ENCODE results near the gene BICDL1. TPM values are rescaled to one million over a fixed set of nuclear protein-coding genes. Genes with fewer than 3 reads are reported as not detected.
A peak's percentile ranks its signal among the peaks of the same experiment; 100 is the strongest.

Gene BICDL1
- total and polyA plus RNA-seq, 10 of the 15 experiments (the other 5 are each of a cell fraction or from before 2014, with no cell fraction given), result 0.72 to 12.3 (median 4.2) TPM

DNA sequence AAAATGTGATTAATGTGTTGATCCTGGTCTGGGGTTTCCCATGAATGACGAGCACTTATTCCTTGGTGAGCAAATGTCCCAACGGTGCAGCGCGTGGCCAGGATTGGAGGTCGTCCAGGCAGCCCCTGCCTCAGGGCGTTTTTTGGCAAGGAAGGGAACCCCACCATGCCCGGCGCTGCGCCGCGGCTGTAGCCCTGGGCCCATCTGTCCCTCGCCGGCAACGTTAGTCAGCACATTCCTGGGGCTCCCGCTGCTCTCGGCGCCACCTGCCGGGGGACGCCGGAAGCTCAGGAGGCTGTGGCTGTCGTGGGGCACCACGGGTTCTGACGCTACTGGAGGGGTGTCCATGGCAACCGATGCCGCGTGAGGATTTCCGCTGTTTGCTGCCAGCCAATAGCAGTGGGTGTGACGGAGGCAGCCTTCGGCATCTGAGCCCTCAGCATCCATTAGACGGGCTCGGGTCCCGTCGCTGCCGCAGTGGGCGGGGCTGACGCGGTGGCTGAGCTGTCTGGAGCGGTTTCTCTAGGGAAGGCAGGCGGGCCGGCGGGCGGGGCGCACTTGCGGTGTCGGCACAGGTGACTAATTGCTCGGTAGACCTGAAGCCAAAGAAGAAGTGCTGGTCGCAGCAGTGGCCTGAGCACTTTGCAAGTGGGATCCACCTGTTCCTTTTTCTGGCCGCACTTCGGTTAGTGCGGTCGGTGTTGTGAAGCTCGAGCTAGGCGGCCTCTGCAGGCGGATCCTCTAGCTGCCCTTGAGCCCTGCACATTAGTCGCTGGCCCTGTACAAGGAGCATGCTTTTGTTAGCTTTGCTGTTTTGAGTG lies 98.0 kb downstream of the BICDL1 start (continued):
- TF ChIP-seq, protein P1, sequence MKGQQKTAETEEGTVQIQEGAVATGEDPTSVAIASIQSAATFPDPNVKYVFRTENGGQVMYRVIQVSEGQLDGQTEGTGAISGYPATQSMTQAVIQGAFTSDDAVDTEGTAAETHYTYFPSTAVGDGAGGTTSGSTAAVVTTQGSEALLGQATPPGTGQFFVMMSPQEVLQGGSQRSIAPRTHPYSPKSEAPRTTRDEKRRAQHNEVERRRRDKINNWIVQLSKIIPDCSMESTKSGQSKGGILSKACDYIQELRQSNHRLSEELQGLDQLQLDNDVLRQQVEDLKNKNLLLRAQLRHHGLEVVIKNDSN (IDR thresholded peaks at IDR 0.05; ENCODE audit: borderline replicate concordance, extremely low read length, insufficient read depth, low read depth, low read length), result peak; percentile 66
- TF ChIP-seq, protein P2, sequence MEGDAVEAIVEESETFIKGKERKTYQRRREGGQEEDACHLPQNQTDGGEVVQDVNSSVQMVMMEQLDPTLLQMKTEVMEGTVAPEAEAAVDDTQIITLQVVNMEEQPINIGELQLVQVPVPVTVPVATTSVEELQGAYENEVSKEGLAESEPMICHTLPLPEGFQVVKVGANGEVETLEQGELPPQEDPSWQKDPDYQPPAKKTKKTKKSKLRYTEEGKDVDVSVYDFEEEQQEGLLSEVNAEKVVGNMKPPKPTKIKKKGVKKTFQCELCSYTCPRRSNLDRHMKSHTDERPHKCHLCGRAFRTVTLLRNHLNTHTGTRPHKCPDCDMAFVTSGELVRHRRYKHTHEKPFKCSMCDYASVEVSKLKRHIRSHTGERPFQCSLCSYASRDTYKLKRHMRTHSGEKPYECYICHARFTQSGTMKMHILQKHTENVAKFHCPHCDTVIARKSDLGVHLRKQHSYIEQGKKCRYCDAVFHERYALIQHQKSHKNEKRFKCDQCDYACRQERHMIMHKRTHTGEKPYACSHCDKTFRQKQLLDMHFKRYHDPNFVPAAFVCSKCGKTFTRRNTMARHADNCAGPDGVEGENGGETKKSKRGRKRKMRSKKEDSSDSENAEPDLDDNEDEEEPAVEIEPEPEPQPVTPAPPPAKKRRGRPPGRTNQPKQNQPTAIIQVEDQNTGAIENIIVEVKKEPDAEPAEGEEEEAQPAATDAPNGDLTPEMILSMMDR (IDR thresholded peaks at IDR 0.05 in 2 of 3, conservative IDR thresholded peaks at IDR 0.05 in 1 of 3; ENCODE audit: control insufficient read depth in 2 of 3, extremely low read depth in 1 of 3, insufficient read depth in 1 of 3, low read depth in 3 of 3, low read length in 3 of 3), result peak; percentile 98
- TF ChIP-seq SIN3A (IDR thresholded peaks at IDR 0.05; ENCODE audit: low read depth, low read length), result peak; percentile 96
- no peak for TF ChIP-seq CHD1 (IDR thresholded peaks at IDR 0.05; ENCODE audit: low read depth, low read length)
- TF ChIP-seq RAD21 (IDR thresholded peaks at IDR 0.05; ENCODE audit: insufficient read depth, low read depth, low read length), result peak; percentile 81
- TF ChIP-seq IKZF2 (IDR thresholded peaks at IDR 0.05), result peak; percentile 47 to 55; a peak in 2 of 4 replicates
- 0 out of 2 replicates have a peak, but pooled peaks have one; percentile 27 for TF ChIP-seq WRNIP1 (IDR thresholded peaks at IDR 0.05; ENCODE audit: borderline replicate concordance, low read depth, low read length)
- TF ChIP-seq CBFB (IDR thresholded peaks at IDR 0.05; ENCODE audit: low read depth), result peak; percentile 26; the same call in 1 of the 2 replicates
- peak; percentile 43 for TF ChIP-seq FOS (IDR thresholded peaks at IDR 0.05; ENCODE audit: borderline replicate concordance, extremely low read depth, insufficient read length)
- peak; percentile 54 for TF ChIP-seq RAD51 (IDR thresholded peaks at IDR 0.05)
- peak; percentile 39 for TF ChIP-seq USF2 (IDR thresholded peaks at IDR 0.05; ENCODE audit: borderline replicate concordance, low read depth, low read length)
- TF ChIP-seq KLF5 (IDR thresholded peaks at IDR 0.05; ENCODE audit: partially characterized antibody), result peak; percentile 79
- peak; percentile 84 for TF ChIP-seq RUNX3 (IDR thresholded peaks at IDR 0.05; ENCODE audit: low read length)
- peak; percentile 95 for TF ChIP-seq HDGF (IDR thresholded peaks at IDR 0.05)
- TF ChIP-seq MXI1 (IDR thresholded peaks at IDR 0.05; ENCODE audit: low read depth, low read length), result peak; percentile 98
- TF ChIP-seq ETV6 (conservative IDR thresholded peaks at IDR 0.05 in 1 of 2, IDR thresholded peaks at IDR 0.05 in 1 of 2; ENCODE audit: borderline replicate concordance in 1 of 2, low read depth in 1 of 2), result no peak
- TF ChIP-seq LARP7 (IDR thresholded peaks at IDR 0.05), result peak; percentile 78
- TF ChIP-seq TCF3 (IDR thresholded peaks at IDR 0.05; ENCODE audit: borderline replicate concordance, insufficient read depth, low read depth, low read length), result no peak
- TF ChIP-seq, protein P3, sequence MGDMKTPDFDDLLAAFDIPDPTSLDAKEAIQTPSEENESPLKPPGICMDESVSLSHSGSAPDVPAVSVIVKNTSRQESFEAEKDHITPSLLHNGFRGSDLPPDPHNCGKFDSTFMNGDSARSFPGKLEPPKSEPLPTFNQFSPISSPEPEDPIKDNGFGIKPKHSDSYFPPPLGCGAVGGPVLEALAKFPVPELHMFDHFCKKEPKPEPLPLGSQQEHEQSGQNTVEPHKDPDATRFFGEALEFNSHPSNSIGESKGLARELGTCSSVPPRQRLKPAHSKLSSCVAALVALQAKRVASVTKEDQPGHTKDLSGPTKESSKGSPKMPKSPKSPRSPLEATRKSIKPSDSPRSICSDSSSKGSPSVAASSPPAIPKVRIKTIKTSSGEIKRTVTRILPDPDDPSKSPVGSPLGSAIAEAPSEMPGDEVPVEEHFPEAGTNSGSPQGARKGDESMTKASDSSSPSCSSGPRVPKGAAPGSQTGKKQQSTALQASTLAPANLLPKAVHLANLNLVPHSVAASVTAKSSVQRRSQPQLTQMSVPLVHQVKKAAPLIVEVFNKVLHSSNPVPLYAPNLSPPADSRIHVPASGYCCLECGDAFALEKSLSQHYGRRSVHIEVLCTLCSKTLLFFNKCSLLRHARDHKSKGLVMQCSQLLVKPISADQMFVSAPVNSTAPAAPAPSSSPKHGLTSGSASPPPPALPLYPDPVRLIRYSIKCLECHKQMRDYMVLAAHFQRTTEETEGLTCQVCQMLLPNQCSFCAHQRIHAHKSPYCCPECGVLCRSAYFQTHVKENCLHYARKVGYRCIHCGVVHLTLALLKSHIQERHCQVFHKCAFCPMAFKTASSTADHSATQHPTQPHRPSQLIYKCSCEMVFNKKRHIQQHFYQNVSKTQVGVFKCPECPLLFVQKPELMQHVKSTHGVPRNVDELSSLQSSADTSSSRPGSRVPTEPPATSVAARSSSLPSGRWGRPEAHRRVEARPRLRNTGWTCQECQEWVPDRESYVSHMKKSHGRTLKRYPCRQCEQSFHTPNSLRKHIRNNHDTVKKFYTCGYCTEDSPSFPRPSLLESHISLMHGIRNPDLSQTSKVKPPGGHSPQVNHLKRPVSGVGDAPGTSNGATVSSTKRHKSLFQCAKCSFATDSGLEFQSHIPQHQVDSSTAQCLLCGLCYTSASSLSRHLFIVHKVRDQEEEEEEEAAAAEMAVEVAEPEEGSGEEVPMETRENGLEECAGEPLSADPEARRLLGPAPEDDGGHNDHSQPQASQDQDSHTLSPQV (IDR thresholded peaks at IDR 0.05), result peak; percentile 76; the same call in 1 of the 2 replicates
- TF ChIP-seq E2F4 (IDR thresholded peaks at IDR 0.05; ENCODE audit: low read depth, low read length), result 0 out of 2 replicates have a peak, but pooled peaks have one; percentile 14
